HCT116 (cell line): Measurements from ENCODE around the gene CDK18. TPM values are rescaled to one million over a fixed set of nuclear protein-coding genes. Genes with fewer than 3 reads are reported as not detected.

ENCODE experiments used
- ATAC-seq: fragments of 200-7000 bp; cut with Tn5 transposase; 2 replicates; pipeline ENCODE4 v1.9.1; 2020; ENCODE audit warnings: mild to moderate bottlenecking, moderate library complexity
- BruUV-seq: library from RNA; stranded (reverse); fragments of 400-500 nt; replicated peaks from 2 replicates; lab custom pipeline; 2021; lab: Mats Ljungman, UMichigan
- CTCF ChIA-PET: fragments of 300-600 bp; sonication (Branson Sonifier 250); formaldehyde crosslinking; loops from one replicate; lab custom pipeline; 2021; ENCODE audit warnings: antibody characterized with exemption; lab: Charles Lee
- POLR2A ChIA-PET: fragments of 300-600, 350-600 bp; sonication (Branson Sonifier 250); formaldehyde crosslinking; loops from one replicate; lab custom pipeline; 2021; ENCODE audit warnings: antibody characterized with exemption; lab: Charles Lee
- RAD21 ChIA-PET, 2 experiments: fragments of 300-600 bp; sonication (Branson Sonifier 250); formaldehyde crosslinking; loops; one replicate each; lab custom pipeline; 2023; ENCODE audit warnings: low total read pairs in 2 of 2; ENCODE audit not compliant: uncharacterized antibody in 2 of 2, unreplicated experiment in 2 of 2, low non-redundant PET in 1 of 2; lab: Charles Lee
- DNase-seq: peaks from one replicate; pipeline ENCODE4 v3.0.0-alpha.2; 2010; ENCODE audit warnings: low read depth, low spot score
- H2AFZ ChIP-seq: fragments of 200-600 bp; shearing (Covaris generic), sonication (generic); 2 replicates; pipeline ENCODE4 v1.6.1; 2017; ENCODE audit warnings: low read depth, mixed run types, mixed read lengths, antibody characterized with exemption, low read length; ENCODE audit not compliant: poor library complexity, severe bottlenecking
- H3K27ac ChIP-seq: 2 replicates; pipeline ENCODE4 v1.5.1; 2012; ENCODE audit warnings: low read depth, low read length
- H3K27me3 ChIP-seq: fragments of 200-600 bp; sonication (generic); 2 replicates; pipeline ENCODE4 v1.6.1; 2016; ENCODE audit warnings: mixed run types, low read length, mixed read lengths; ENCODE audit not compliant: insufficient read depth
- H3K36me3 ChIP-seq, 2 experiments: fragments of 200-500 bp in 1 of 2; fragments of 200-600 bp in 1 of 2; sonication (Bioruptor generic) in 1 of 2; sonication (generic) in 1 of 2; 2 replicates each; pipeline versions ENCODE4 v1.5.1 to v1.6.1; 2014 to 2016; ENCODE audit warnings: low read length in 2 of 2, inconsistent platforms in 1 of 2, mixed read lengths in 1 of 2, mixed run types in 1 of 2; ENCODE audit not compliant: insufficient read depth in 2 of 2, control insufficient read depth in 1 of 2
- H3K4me1 ChIP-seq, 2 experiments: fragments of 200-600 bp in 1 of 2; sonication (generic) in 1 of 2; 2 replicates each; pipeline versions ENCODE4 v1.5.1 to v1.6.1; 2012 to 2017; ENCODE audit warnings: low read length in 2 of 2, inconsistent platforms in 1 of 2, mild to moderate bottlenecking in 1 of 2, mixed read lengths in 1 of 2, mixed run types in 1 of 2, moderate library complexity in 1 of 2; ENCODE audit not compliant: insufficient read depth in 2 of 2, control insufficient read depth in 1 of 2
- H3K4me2 ChIP-seq: fragments of 200-600 bp; sonication (generic); 2 replicates; pipeline ENCODE4 v1.6.1; 2017; ENCODE audit warnings: mixed run types, low read length, mixed read lengths
- H3K4me3 ChIP-seq, 2 experiments: fragments of 200-600 bp in 1 of 2; sonication (generic) in 1 of 2; replicated peaks in 1 of 2; 2 replicates each; pipeline ENCODE4 v1.5.1; 2011 to 2016; ENCODE audit warnings: low read length in 2 of 2, control low read depth in 1 of 2, low read depth in 1 of 2, mild to moderate bottlenecking in 1 of 2, mixed read lengths in 1 of 2, mixed run types in 1 of 2
- H3K79me2 ChIP-seq: fragments of 200-600 bp; sonication (generic); 2 replicates; pipeline ENCODE4 v1.6.1; 2017; ENCODE audit warnings: mild to moderate bottlenecking, mixed run types, low read length, moderate library complexity, mixed read lengths; ENCODE audit not compliant: insufficient read depth
- H3K9ac ChIP-seq: fragments of 200-600 bp; sonication (generic); 2 replicates; pipeline ENCODE4 v1.6.1; 2016; ENCODE audit warnings: low read length, mixed read lengths
- H3K9me2 ChIP-seq: fragments of 200-600 bp; sonication (generic), shearing (Covaris generic); 2 replicates; pipeline ENCODE4 v1.6.1; 2017; ENCODE audit warnings: mixed run types, mild to moderate bottlenecking, moderate library complexity; ENCODE audit not compliant: insufficient read depth
- H3K9me3 ChIP-seq, 2 experiments: fragments of 200-500 bp in 1 of 2; fragments of 200-600 bp in 1 of 2; sonication (Bioruptor generic) in 1 of 2; sonication (generic) in 1 of 2; 2 replicates each; pipeline ENCODE4 v1.6.1; 2014 to 2017; ENCODE audit warnings: low read length in 2 of 2, mixed read lengths in 2 of 2, inconsistent platforms in 1 of 2, low read depth in 1 of 2, mild to moderate bottlenecking in 1 of 2, mixed run types in 1 of 2, moderate library complexity in 1 of 2; ENCODE audit not compliant: control insufficient read depth in 1 of 2, insufficient read depth in 1 of 2
- H4K20me1 ChIP-seq: fragments of 200-600 bp; sonication (generic), shearing (Covaris generic); 2 replicates; pipeline ENCODE4 v1.6.1; 2017; ENCODE audit warnings: mixed run types, mild to moderate bottlenecking, moderate library complexity; ENCODE audit not compliant: insufficient read depth
- CEBPB ChIP-seq: IDR thresholded peaks from 2 replicates; pipeline ENCODE4 v1.6.1; 2012; ENCODE audit warnings: low read depth
- EGR1 ChIP-seq: IDR thresholded peaks from 2 replicates; pipeline ENCODE4 v1.6.1; 2012; ENCODE audit warnings: low read depth
- EZH2 ChIP-seq: fragments of 200-600 bp; sonication (generic); IDR thresholded peaks from 2 replicates; pipeline ENCODE4 v1.6.1; 2017; ENCODE audit warnings: antibody characterized with exemption, mixed run types
- SP1 ChIP-seq: IDR thresholded peaks from 2 replicates; pipeline ENCODE4 v1.6.1; 2012; ENCODE audit warnings: low read depth
- SRF ChIP-seq: IDR thresholded peaks from 2 replicates; pipeline ENCODE4 v1.6.1; 2012; ENCODE audit warnings: low read depth
- YY1 ChIP-seq: IDR thresholded peaks from 2 replicates; pipeline ENCODE4 v1.6.1; 2011; ENCODE audit warnings: low read length, low read depth, moderate library complexity, mild to moderate bottlenecking; ENCODE audit not compliant: insufficient replicate concordance; ENCODE audit errors: extremely low read depth
- ZFX ChIP-seq: fragments of 450-650 bp; IDR thresholded peaks from 2 replicates; pipeline ENCODE4 v1.6.1; 2017
- intact Hi-C: fragments of 100-400 bp; cut with micrococcal nuclease; formaldehyde crosslinking; loops from 2 replicates; pipeline ENCODE4 v1.10.0; 2022
- total RNA-seq: library from RNA; stranded (reverse); gene quantifications from one replicate; pipeline ENCODE4 v1.2.1, GENCODE V29; 2021; ENCODE audit not compliant: unreplicated experiment
- TF ChIP-seq, protein P1 (sequence below), 3 experiments: fragments of 200-600 bp in 1 of 3; sonication (generic) in 1 of 3; IDR thresholded peaks in 2 of 3; conservative IDR thresholded peaks in 1 of 3; 2 replicates each; pipeline ENCODE4 v1.5.1; 2012 to 2017; ENCODE audit warnings: low read depth in 2 of 3, low read length in 2 of 3, antibody characterized with exemption in 1 of 3, borderline replicate concordance in 1 of 3, control low read depth in 1 of 3, mild to moderate bottlenecking in 1 of 3, mixed read lengths in 1 of 3, mixed run types in 1 of 3, moderate library complexity in 1 of 3; ENCODE audit not compliant: insufficient read depth in 1 of 3
- TF ChIP-seq, protein P2 (sequence below): IDR thresholded peaks from 2 replicates; pipeline ENCODE4 v1.6.1; 2011; ENCODE audit warnings: mild to moderate bottlenecking, low read length, moderate library complexity; ENCODE audit not compliant: insufficient replicate concordance; ENCODE audit errors: extremely low read depth

Gene CDK18
- total RNA-seq, 1 experiment from 2014 or later = 32.0 TPM

GRCh38 chr1:205514211-205515142, 10.0 kb downstream of the CDK18 start:
- Histone ChIP-seq H3K9me2 (no peaks in the 10 kb centered on the region), H3K27ac (no peak overlapping the region), H3K9me3 (no peaks in the 10 kb centered on the region), H3K36me3 (no peaks in the 10 kb centered on the region), H4K20me1 (no peaks in the 10 kb centered on the region), H3K4me2 (no peak overlapping the region), H3K79me2 (no peaks in the 10 kb centered on the region; the same call in 1 of the 2 replicates), H3K27me3 (no peaks in the 10 kb centered on the region), H3K4me1 (peaks cover 10 to 53% of the 10 kb centered on the region in 2 experiments; a peak in 3 of 4 replicates), H2AFZ (no peak overlapping the region), H3K4me3 (no peak overlapping the region), H3K9ac (no peak overlapping the region)
- ChIA-PET POLR2A (no interaction called here), CTCF (interaction anchor here (1.3 to 2.4 kb wide), 2 partner anchors 10 to 27 kb away, joined by 5 to 10 read pairs; no protein-coding TSS in a partner anchor), RAD21 (no interaction called here)
- BruUV-seq = no TSS peak
- no peak for TF ChIP-seq SRF
- ATAC-seq (no peak), DNase-seq (no peak)
- intact Hi-C loops = no loop called here

DNA sequence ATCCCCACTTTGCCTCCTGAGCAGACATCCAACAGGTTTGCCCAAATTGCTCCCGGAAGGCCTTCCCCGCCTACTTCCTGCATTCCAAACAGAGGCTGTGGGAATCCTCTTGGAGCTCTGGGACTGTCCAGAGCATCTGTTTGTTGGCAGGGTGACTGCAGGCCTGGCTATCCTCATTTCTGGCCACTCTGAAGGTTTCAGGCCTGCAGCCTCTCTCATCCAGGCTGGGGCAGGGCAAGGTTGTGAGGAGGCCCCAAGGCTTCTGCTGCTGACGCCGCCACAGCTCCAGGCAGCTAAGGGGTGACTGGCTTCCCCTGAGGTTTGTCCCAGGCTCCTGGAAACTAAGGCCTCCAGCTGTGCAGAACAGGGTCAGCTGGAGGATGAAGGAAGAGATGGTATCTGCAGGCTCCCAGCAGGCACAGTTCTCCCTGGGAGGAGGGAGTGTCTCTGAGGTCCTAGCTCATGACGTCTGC, 11.3 kb downstream of the CDK18 start:
- no TSS peak for BruUV-seq
- no peaks in the 10 kb centered on the region for H3K36me3 ChIP-seq

More for the DNA sequence above, 11.3 kb downstream of the CDK18 start:
- ChIA-PET POLR2A (no interaction called here), RAD21 (no interaction called here), CTCF (interaction anchor here (1.3 to 2.4 kb wide), 2 partner anchors 8 to 28 kb away, joined by 5 to 10 read pairs; no protein-coding TSS in a partner anchor)
- intact Hi-C loops = no loop called here
- no peak overlapping the region for H3K4me3 ChIP-seq
- H2AFZ ChIP-seq = no peak overlapping the region
- H3K27me3 ChIP-seq = no peaks in the 10 kb centered on the region
- peak overlapping the region; percentile 28 for H3K4me2 ChIP-seq
- no peaks in the 10 kb centered on the region for H4K20me1 ChIP-seq
- no peak overlapping the region for H3K9ac ChIP-seq
- DNase-seq (no peak), ATAC-seq (peak; percentile 34)
- H3K79me2 ChIP-seq = no peaks in the 10 kb centered on the region; the same call in 1 of the 2 replicates
- no peaks in the 10 kb centered on the region for H3K9me3 ChIP-seq
- no peak for TF ChIP-seq CEBPB
- no peak for TF ChIP-seq EZH2
- TF ChIP-seq ZFX = no peak
- no peak for TF ChIP-seq EGR1
- TF ChIP-seq YY1 = no peak
- TF ChIP-seq SP1 = no peak
- TF ChIP-seq, protein P1, sequence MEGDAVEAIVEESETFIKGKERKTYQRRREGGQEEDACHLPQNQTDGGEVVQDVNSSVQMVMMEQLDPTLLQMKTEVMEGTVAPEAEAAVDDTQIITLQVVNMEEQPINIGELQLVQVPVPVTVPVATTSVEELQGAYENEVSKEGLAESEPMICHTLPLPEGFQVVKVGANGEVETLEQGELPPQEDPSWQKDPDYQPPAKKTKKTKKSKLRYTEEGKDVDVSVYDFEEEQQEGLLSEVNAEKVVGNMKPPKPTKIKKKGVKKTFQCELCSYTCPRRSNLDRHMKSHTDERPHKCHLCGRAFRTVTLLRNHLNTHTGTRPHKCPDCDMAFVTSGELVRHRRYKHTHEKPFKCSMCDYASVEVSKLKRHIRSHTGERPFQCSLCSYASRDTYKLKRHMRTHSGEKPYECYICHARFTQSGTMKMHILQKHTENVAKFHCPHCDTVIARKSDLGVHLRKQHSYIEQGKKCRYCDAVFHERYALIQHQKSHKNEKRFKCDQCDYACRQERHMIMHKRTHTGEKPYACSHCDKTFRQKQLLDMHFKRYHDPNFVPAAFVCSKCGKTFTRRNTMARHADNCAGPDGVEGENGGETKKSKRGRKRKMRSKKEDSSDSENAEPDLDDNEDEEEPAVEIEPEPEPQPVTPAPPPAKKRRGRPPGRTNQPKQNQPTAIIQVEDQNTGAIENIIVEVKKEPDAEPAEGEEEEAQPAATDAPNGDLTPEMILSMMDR (IDR thresholded peaks at IDR 0.05 in 2 of 3, conservative IDR thresholded peaks at IDR 0.05 in 1 of 3; ENCODE audit: borderline replicate concordance in 1 of 3, insufficient read depth in 1 of 3, low read depth in 2 of 3, low read length in 2 of 3) = no peak
- TF ChIP-seq, protein P2, sequence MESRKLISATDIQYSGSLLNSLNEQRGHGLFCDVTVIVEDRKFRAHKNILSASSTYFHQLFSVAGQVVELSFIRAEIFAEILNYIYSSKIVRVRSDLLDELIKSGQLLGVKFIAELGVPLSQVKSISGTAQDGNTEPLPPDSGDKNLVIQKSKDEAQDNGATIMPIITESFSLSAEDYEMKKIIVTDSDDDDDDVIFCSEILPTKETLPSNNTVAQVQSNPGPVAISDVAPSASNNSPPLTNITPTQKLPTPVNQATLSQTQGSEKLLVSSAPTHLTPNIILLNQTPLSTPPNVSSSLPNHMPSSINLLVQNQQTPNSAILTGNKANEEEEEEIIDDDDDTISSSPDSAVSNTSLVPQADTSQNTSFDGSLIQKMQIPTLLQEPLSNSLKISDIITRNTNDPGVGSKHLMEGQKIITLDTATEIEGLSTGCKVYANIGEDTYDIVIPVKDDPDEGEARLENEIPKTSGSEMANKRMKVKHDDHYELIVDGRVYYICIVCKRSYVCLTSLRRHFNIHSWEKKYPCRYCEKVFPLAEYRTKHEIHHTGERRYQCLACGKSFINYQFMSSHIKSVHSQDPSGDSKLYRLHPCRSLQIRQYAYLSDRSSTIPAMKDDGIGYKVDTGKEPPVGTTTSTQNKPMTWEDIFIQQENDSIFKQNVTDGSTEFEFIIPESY = no peak
- H3K4me1 ChIP-seq = peaks cover 10 to 55% of the 10 kb centered on the region in 2 experiments; a peak in 3 of 4 replicates
- H3K27ac ChIP-seq = peak overlapping the region; percentile 4; the same call in 1 of the 2 replicates
- no peaks in the 10 kb centered on the region for H3K9me2 ChIP-seq
